Dermis microvascular lymphatic vessel endothelial cell (primary cell): Measurements from ENCODE around the gene COBLL1. TPM values are rescaled to one million over a fixed set of nuclear protein-coding genes. Genes with fewer than 3 reads are reported as not detected.

ENCODE experiments used
- DNase-seq, 2 donors: peaks; one replicate each; pipeline versions ENCODE4 v3.0.0 to v3.0.0-alpha.2; 2010; ENCODE audit warnings: low read depth in 2 of 2
- total RNA-seq: library from RNA; depleted of rRNA; stranded (reverse); fragments of >200 nt; gene quantifications from 2 replicates; pipeline ENCODE4 v1.2.1, GENCODE V29; 2014

The COBLL1 gene
- total RNA-seq, 1 donor from 2014 or later: 2.2 TPM

GRCh38 chr2:164756773-164757172, 84.8 kb downstream of the COBLL1 start:
- no peak for DNase-seq

- no peak for DNase-seq
These were observed 85.7 kb downstream of the COBLL1 start for GRCh38 chr2:164755952-164756351.

DNA sequence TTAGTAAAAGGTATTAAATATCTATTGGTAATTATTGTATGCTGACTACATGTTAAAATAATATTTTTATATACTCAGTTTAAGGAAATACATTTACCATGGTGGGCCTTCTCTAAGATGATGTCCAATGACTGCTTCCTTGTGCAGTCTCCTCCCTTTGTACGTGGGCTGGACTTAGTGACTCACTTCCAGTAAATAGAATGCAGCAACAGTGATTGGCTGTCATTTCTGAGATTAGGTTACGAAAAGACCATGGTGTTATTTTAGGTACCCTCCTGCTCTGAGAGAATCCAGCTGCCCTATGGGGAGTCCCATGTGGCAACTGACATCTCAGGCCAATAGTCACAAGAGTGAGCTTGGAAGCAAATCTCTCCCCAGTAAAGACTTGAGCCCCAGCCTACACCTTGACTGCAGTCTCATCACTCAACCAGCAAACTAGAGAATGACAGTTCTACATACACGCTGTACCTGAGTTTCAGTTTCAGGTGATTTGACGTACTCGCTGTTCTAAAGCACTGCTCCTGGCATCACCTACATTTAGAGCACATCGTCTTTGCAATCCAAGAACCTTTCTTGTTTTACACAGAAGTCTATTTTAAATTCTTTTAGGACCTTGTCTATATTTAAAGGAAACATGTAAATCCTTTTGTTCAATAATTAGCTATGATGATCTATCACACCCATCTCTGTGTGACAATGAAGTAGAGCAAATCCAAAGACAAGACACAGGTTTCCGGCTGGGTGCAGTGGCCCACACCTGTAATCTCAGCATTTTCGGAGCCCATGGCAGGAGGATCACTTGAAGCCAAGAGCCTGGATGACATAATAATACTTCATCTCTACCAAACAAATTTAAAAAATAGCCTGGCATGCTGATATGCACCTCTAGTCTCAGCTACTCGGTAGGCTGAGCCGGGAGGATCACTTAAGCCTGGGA, 87.2 kb downstream of the COBLL1 start:
- DNase-seq: no peak

- DNase-seq: peak in 1 of 2 donors; percentile 45
These were observed 88.7 kb downstream of the COBLL1 start for GRCh38 chr2:164752956-164753355.

- DNase-seq: no peak
These were observed 93.7 kb downstream of the COBLL1 start for GRCh38 chr2:164747783-164748433.

DNA sequence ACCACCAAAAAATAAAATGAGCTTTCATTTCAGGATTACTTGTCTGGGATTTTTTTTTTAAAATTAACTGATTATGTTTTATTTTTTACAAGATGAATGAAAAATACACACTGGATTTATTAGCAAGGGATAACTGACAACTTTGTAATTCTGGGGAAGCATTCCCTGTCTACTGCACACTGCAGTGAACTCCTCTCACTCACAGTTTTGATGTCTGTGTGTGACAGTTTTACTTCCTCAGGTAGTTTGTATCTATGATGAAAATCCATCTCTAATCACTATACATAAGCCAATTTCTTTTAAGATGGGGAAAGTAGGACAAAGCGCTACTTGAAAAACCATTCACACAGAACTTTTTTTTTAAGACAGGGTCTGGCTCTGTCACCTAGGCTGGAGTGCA, 94.5 kb downstream of the COBLL1 start:
- no peak for DNase-seq

DNA sequence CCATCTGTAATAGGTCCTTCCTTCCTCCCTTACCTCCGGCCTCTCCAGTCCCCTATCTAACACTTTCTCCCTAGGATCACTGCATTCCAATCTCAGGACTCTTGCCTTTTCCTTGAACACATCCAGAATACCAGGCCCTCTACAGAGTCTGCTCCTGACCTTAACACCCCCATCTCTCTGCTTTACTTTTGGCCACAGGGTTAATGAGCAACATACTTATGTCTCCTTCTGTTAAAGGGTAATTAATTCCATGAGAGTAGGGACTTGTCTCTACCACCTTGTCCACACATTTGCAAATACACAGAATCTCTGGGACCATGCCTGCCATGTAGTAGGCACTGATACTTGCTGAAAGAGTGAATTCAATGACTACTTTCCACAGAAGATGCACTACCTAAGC, 94.9 kb downstream of the COBLL1 start:
- no peak for DNase-seq

GRCh38 chr2:164745012-164745797, 96.4 kb downstream of the COBLL1 start:
- DNase-seq: peak in 1 of 2 donors; percentile 44

DNA sequence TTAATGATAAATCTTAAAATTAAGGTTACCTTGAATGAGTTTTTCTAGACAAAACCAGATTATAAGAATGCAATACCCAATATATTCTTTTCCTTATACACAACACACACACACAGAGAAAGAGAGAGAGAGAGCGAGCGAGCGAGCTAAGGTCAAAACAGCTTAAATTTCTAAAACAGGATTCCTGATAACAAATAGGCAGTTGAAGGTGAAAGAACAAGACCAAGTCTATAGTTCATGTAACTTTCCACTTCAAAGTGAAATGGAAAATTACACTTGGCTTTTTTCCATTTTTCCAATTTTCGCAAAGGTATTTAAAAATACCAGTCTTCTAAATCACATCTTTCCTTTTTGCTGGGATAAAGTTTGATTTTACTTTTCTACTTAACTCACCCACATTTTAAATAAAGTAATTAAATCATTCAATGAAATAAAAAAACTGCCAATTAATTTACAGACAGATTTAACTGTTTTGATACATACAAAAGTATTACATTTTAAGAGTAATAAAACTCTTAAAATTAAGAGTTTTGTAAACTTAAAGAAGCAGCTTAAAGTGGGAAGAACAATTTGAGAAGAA, 98.8 kb downstream of the COBLL1 start:
- DNase-seq: peak in 1 of 2 donors; percentile 46

DNA sequence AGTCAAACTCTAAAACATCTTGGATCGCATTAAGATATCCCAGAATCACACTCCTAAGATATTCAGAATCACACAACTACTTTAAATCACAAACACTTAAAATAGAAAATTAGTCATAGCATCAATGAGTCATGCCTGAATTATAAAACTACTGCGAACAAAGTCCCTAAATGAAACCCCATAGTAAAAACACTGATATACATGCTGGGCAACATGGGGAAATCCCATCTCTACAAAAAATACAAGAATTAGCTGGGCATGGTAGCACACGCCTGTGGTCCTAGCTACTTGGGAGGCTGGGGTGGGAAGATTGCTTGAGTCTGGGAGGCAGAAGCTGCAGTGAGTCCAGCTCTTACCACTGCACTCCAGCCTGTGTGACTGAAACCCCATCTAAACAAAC, 101.7 kb downstream of the COBLL1 start:
- peak in 1 of 2 donors; percentile 66 for DNase-seq

- peak; percentile 62 to 78 for DNase-seq
These were observed 104.0 kb downstream of the COBLL1 start for GRCh38 chr2:164737612-164738081.

- DNase-seq: no peak
These were observed 106.2 kb downstream of the COBLL1 start for GRCh38 chr2:164735309-164735919.

DNA sequence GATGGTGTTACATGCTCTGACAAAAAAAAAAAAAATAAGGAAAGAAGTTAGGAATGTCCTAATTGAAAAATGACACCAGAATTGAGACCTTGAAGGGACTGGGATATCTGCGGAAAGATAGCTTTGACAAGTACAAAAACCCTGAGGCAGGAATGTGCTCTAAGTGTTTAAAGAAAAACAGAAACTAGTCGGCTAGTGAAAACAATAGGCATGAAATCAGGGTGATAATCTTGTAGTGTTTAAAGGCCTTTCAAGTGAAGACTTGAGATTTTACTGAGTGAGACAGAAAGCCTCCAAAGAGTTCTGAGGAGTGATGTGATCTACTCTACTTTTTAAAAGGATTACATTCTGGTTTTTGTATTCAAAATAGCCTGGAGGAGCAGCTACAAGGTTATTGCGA, 107.4 kb downstream of the COBLL1 start:
- no peak for DNase-seq

- no peak for DNase-seq
These were observed 116.1 kb downstream of the COBLL1 start for GRCh38 chr2:164725542-164725941.

GRCh38 chr2:164722616-164723338, 118.8 kb downstream of the COBLL1 start:
- peak in 1 of 2 donors; percentile 7 for DNase-seq

- DNase-seq: no peak
These were observed 120.2 kb downstream of the COBLL1 start for GRCh38 chr2:164721430-164721829.

GRCh38 chr2:164719996-164720941, 121.4 kb downstream of the COBLL1 start:
- DNase-seq: no peak

- DNase-seq: peak in 1 of 2 donors; percentile 45
These were observed 124.4 kb downstream of the COBLL1 start for GRCh38 chr2:164717000-164717803.
